Right forelimb (tissue), 1 donor: ENCODE measurements around the gene PSMF1.
A peak's percentile ranks its signal among the peaks of the same experiment; 100 is the strongest.

Source experiments
- DNase-seq: peaks from one replicate; pipeline ENCODE4 v3.0.0-alpha.2; 2018

The PSMF1 gene

GRCh38 chr20:1118336-1119127, at the start of gene PSMF1:
PSMF1 (plus strand) TSS chr20:1118602; CDS start chr20:1118774, 172 bp downstream.
- peak; percentile 97 for DNase-seq

- DNase-seq: no peak
Measured at GRCh38 chr20:1072258-1072657, 46.1 kb upstream of the PSMF1 start.

GRCh38 chr20:1075616-1076015, 42.8 kb upstream of the PSMF1 start:
- no peak for DNase-seq

- no peak for DNase-seq
Measured at GRCh38 chr20:1081891-1082290, 36.5 kb upstream of the PSMF1 start.

- DNase-seq: no peak
Measured at GRCh38 chr20:1083431-1084080, 34.8 kb upstream of the PSMF1 start.

- no peak for DNase-seq
Measured at GRCh38 chr20:1085492-1086276, 32.7 kb upstream of the PSMF1 start.

GRCh38 chr20:1086277-1087213, 31.9 kb upstream of the PSMF1 start:
- no peak for DNase-seq

- no peak for DNase-seq
Measured at GRCh38 chr20:1087311-1087905, 31.0 kb upstream of the PSMF1 start.

GRCh38 chr20:1094751-1095150, 23.7 kb upstream of the PSMF1 start:
- DNase-seq: no peak

- DNase-seq: no peak
Measured at GRCh38 chr20:1101533-1101932, 16.9 kb upstream of the PSMF1 start.

GRCh38 chr20:1102016-1102415, 16.4 kb upstream of the PSMF1 start:
- no peak for DNase-seq

- no peak for DNase-seq
Measured at GRCh38 chr20:1103751-1104150, 14.7 kb upstream of the PSMF1 start.

GRCh38 chr20:1105599-1106194, 12.7 kb upstream of the PSMF1 start:
- no peak for DNase-seq

- no peak for DNase-seq
Measured at GRCh38 chr20:1107176-1107575, 11.2 kb upstream of the PSMF1 start.

GRCh38 chr20:1108437-1108920, 9.9 kb upstream of the PSMF1 start:
- peak; percentile 62 for DNase-seq

GRCh38 chr20:1112908-1113307, 5.5 kb upstream of the PSMF1 start:
- DNase-seq: no peak

GRCh38 chr20:1118004-1118335, 432 bp upstream of the PSMF1 start:
- DNase-seq: no peak

- DNase-seq: no peak
Measured at GRCh38 chr20:1119128-1119505, 715 bp downstream of the PSMF1 start.

GRCh38 chr20:1119524-1119923, 1.1 kb downstream of the PSMF1 start:
- DNase-seq: no peak

- DNase-seq: no peak
Measured at GRCh38 chr20:1121429-1121828, 3.0 kb downstream of the PSMF1 start.
